GM18520 (cell line): ENCODE measurements around the gene PLD1.
"Not testable (repeated sequence)": the region's sequence is repeated elsewhere in the genome, so short reads cannot be mapped to it uniquely, and the experiment has no call there.

Experiments used
- ATAC-seq: cut with Tn5 transposase; IDR thresholded peaks from one replicate; pipeline ENCODE4 v1.9.1; 2021; ENCODE audit not compliant: unreplicated experiment

PLD1 gene

DNA sequence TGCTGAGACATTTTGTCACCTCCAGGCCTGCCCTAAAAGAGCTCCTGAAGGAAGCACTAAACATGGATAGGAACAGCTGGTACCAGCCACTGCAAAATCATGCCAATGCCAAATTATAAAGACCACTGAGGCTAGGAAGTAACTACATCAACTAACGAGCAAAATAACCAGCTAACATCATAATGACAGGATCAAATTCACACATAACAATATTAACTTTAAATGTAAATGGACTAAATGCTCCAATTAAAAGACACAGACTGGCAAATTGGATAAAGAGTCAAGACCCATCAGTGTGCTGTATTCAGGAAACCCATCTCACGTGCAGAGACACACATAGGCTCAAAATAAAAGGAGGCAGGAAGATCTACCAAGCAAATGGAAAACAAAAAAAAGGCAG is 183.5 kb downstream of the PLD1 start:
- ATAC-seq, result not testable (repeated sequence)

GRCh38 chr3:171622126-171622525 is 188.2 kb downstream of the PLD1 start:
- no peak for ATAC-seq

- no peak for ATAC-seq
Observed at GRCh38 chr3:171620825-171621434, 189.4 kb downstream of the PLD1 start.

- no peak for ATAC-seq
Observed at GRCh38 chr3:171616798-171617197, 193.5 kb downstream of the PLD1 start.

- no peak for ATAC-seq
Observed at GRCh38 chr3:171615686-171616085, 194.6 kb downstream of the PLD1 start.

DNA sequence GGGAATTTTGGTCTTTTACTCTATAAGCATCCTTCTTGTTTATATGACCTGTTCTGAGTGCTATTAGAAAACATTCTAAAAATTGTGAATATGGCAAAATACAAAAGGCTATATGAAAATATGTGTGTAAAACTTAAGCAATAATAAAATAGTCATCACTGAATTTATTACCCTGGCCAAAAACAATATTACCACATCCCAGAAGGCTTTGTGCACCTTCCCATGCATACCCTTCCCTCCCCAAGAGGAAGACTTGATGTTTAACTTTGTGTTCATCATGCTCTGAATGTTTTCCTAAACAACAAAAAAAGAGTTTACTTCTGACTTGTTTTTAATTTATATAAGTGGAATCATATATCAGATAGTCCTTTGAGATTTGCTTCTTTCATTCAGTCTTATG is 195.0 kb downstream of the PLD1 start:
- no peak for ATAC-seq

DNA sequence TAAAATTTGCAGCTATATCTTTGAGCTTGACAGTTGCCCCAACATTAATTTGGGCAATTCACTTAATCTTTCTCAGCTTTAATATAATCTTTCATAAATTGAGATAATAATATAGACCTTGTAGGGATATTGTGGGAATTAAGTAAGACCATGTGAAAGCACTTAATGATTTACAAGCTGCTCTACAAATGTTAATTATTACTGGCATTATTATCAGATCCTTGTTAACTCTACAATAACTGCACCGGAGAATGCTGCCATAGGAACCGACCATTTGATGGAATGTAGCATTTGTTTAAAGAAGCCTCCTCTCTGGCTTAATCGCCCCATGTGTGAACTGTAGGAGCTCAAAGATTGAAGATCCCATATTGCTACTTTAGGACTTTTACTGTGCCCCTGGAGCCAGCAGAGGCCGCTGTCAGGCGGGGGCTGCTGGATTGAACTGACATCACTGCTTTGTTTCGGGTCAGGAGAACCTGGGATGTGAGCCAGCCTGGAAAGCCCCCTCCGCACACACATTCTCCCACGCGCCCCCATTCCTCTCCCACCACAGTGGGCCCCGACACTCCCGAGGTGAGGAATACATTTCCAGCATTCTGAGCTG is 195.9 kb downstream of the PLD1 start:
- ATAC-seq, result no peak

GRCh38 chr3:171607452-171607851 is 202.8 kb downstream of the PLD1 start:
- ATAC-seq, result no peak

GRCh38 chr3:171606151-171606751 is 204.0 kb downstream of the PLD1 start:
- ATAC-seq, result no peak

DNA sequence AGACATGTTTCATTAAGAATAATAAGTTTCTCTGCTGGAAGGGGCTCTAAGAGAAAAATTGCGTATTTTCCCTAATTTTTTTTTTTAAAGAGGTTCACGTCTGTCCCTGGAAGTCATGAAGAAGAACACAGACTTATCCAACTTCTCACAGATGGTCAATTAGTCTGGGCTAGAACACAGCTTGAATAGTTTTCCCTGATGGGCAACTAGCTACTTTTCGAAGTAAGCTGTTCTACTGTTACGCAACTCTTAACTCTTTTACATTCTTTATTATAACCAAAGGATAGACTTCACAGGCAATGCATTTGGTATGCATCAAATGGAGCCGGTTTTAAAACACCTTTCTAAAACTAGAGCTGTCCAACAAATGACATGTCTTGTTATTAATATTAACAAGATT is 205.9 kb downstream of the PLD1 start:
- no peak for ATAC-seq

GRCh38 chr3:171602072-171602471 is 208.2 kb downstream of the PLD1 start:
- no peak for ATAC-seq

- ATAC-seq, result no peak
Observed at GRCh38 chr3:171600030-171600429, 210.3 kb downstream of the PLD1 start.

GRCh38 chr3:171598990-171599389 is 211.3 kb downstream of the PLD1 start:
- ATAC-seq, result no peak

DNA sequence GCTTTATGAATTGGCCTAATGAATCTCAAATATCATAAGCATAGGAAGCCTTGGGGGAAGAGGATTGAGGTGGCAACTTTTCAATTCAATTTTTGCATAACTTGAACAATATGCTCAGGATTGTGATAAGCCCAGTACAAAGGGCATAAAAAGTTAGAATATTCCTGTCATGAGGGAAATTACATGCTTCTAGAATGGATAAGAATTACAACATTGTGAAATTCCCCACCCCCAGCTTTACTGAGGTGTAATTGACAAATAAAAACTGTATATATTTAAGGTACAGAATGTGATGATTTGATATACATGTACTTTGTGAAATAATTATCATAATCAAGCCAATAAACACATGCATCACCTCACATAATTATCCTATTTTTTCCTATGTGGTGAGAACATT is 217.5 kb downstream of the PLD1 start:
- no peak for ATAC-seq

- no peak for ATAC-seq
Observed at GRCh38 chr3:171591070-171591469, 219.2 kb downstream of the PLD1 start.

GRCh38 chr3:171586274-171586673 is 224.0 kb downstream of the PLD1 start:
- ATAC-seq, result no peak

- ATAC-seq, result no peak
Observed at GRCh38 chr3:171585039-171585438, 225.2 kb downstream of the PLD1 start.

GRCh38 chr3:171584100-171584499 is 226.2 kb downstream of the PLD1 start:
- ATAC-seq, result no peak

GRCh38 chr3:171574556-171575240 is 235.6 kb downstream of the PLD1 start:
- ATAC-seq, result no peak

- ATAC-seq, result no peak
Observed at GRCh38 chr3:171569571-171570132, 240.6 kb downstream of the PLD1 start.

DNA sequence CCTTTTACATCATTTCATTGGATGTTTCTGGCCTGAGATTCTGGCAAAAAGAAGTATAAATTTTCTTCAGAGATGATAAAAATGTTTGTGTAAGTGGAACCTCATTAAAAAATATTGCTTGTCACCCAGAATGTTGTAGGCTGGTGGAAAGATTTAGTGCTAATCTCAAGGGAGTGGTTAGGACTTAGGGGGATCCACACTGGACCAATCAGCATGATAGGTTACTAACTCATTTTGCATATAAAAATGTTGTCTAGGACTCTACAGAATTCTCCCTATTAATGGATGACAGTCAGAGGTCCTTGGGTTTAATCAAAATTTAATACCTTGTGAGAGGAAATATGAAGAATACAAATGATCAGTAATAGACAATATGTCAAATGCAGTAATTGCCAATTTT is 241.5 kb downstream of the PLD1 start:
- no peak for ATAC-seq
